H1 (cell line): ENCODE results near the gene GRIN2C. TPM values are rescaled to one million over a fixed set of nuclear protein-coding genes. Genes with fewer than 3 reads are reported as not detected.

Source experiments
- CTCF ChIA-PET: fragments of 300-600 bp; sonication (Branson Sonifier 250); formaldehyde crosslinking; loops from one replicate; lab custom pipeline; 2021; ENCODE audit not compliant: partially characterized antibody; lab: Charles Lee
- POLR2A ChIA-PET: fragments of 300-600 bp; sonication (Branson Sonifier 250); formaldehyde crosslinking; loops from one replicate; lab custom pipeline; 2021; ENCODE audit warnings: inconsistent platforms; ENCODE audit not compliant: partially characterized antibody; lab: Charles Lee
- DNase-seq, 2 experiments: peaks; one replicate each; pipeline versions ENCODE4 v3.0.0 to v3.0.0-alpha.2; 2010 to 2022; ENCODE audit warnings: low spot score in 2 of 2, low read depth in 1 of 2, mixed read lengths in 1 of 2
- FAIRE-seq: peaks from 2 replicates; lab custom pipeline; 2011; peaks lifted over from hg19 to GRCh38; lab: Jason Lieb, UNC
- H2AFZ ChIP-seq: 2 replicates; pipeline ENCODE4 v1.8.1; 2012; ENCODE audit warnings: low read length, inconsistent platforms
- H2AK5ac ChIP-seq: 2 replicates; pipeline ENCODE4 v1.6.1; 2013; ENCODE audit warnings: low read depth, low read length
- H2BK120ac ChIP-seq: replicated peaks from 2 replicates; pipeline ENCODE3; 2013; ENCODE audit warnings: low read depth, low read length, inconsistent platforms
- H2BK12ac ChIP-seq: 2 replicates; pipeline ENCODE4 v1.6.1; 2013; ENCODE audit warnings: low read depth, low read length
- H2BK15ac ChIP-seq: 2 replicates; pipeline ENCODE4 v1.6.1; 2013; ENCODE audit warnings: low read length
- H2BK20ac ChIP-seq: 2 replicates; pipeline ENCODE4 v1.6.1; 2013; ENCODE audit warnings: low read length
- H2BK5ac ChIP-seq: 2 replicates; pipeline ENCODE4 v1.6.1; 2013; ENCODE audit warnings: low read depth, low read length
- H3K14ac ChIP-seq: 2 replicates; pipeline ENCODE4 v1.6.1; 2013; ENCODE audit warnings: inconsistent platforms; ENCODE audit not compliant: insufficient read length
- H3K18ac ChIP-seq: 2 replicates; pipeline ENCODE4 v1.6.1; 2013; ENCODE audit warnings: low read length; ENCODE audit errors: extremely low read depth
- H3K23ac ChIP-seq: 2 replicates; pipeline ENCODE4 v1.6.1; 2013; ENCODE audit warnings: inconsistent platforms; ENCODE audit not compliant: insufficient read length
- H3K23me2 ChIP-seq: 2 replicates; pipeline ENCODE4 v1.6.1; 2013; ENCODE audit warnings: low read depth, low read length
- H3K27ac ChIP-seq: 2 replicates; pipeline ENCODE4 v1.6.1; 2011; ENCODE audit warnings: low read depth, low read length, inconsistent platforms
- H3K27me3 ChIP-seq, 4 experiments: replicated peaks in 1 of 4; 1 replicate in 1 of 4; 2 replicates in 3 of 4; pipeline versions ENCODE4 v1.6.1 to v1.8.1; 2011 to 2013; ENCODE audit warnings: low read length in 3 of 4, mild to moderate bottlenecking in 3 of 4, inconsistent platforms in 2 of 4, mixed read lengths in 2 of 4, moderate library complexity in 1 of 4; ENCODE audit not compliant: control insufficient read depth in 3 of 4, insufficient read depth in 3 of 4; ENCODE audit errors: extremely low read depth in 1 of 4
- H3K36me3 ChIP-seq, 4 experiments: 2 replicates each; pipeline versions ENCODE4 v1.6.1 to v1.8.1; 2011 to 2013; ENCODE audit warnings: mild to moderate bottlenecking in 4 of 4, low read length in 3 of 4, moderate library complexity in 2 of 4, control low read depth in 1 of 4, inconsistent platforms in 1 of 4; ENCODE audit not compliant: insufficient read depth in 4 of 4, control insufficient read depth in 2 of 4
- H3K4ac ChIP-seq: replicated peaks from 2 replicates; pipeline ENCODE3; 2013; ENCODE audit warnings: low read length, low read depth, mixed read lengths, inconsistent platforms; ENCODE audit not compliant: insufficient read length
- H3K4me1 ChIP-seq, 4 experiments: replicated peaks in 1 of 4; 1 replicate in 1 of 4; 2 replicates in 3 of 4; pipeline versions ENCODE4 v1.6.1 to v1.8.1; 2011 to 2013; ENCODE audit warnings: low read length in 3 of 4, inconsistent platforms in 2 of 4, mixed read lengths in 1 of 4; ENCODE audit not compliant: insufficient read depth in 4 of 4, control insufficient read depth in 3 of 4
- H3K4me2 ChIP-seq, 2 experiments: 2 replicates each; pipeline versions ENCODE4 v1.6.1 to v1.8.1; 2011 to 2013; ENCODE audit warnings: low read depth in 2 of 2, low read length in 2 of 2, control low read depth in 1 of 2, inconsistent platforms in 1 of 2, mild to moderate bottlenecking in 1 of 2; ENCODE audit not compliant: insufficient read depth in 1 of 2
- H3K4me3 ChIP-seq, 4 experiments: fragments of 200-600, 300-600 bp in 1 of 4; sonication (generic), shearing (Covaris generic), sonication (Bioruptor Twin) in 1 of 4; 2 replicates each; pipeline versions ENCODE4 v1.5.1 to v1.8.1; 2011 to 2016; ENCODE audit warnings: low read length in 4 of 4, low read depth in 3 of 4, control low read depth in 2 of 4, inconsistent platforms in 2 of 4, mild to moderate bottlenecking in 2 of 4, mixed read lengths in 1 of 4, moderate library complexity in 1 of 4; ENCODE audit not compliant: insufficient read depth in 2 of 4; ENCODE audit errors: extremely low read depth in 1 of 4
- H3K56ac ChIP-seq: replicated peaks from 2 replicates; pipeline ENCODE3; 2013; ENCODE audit warnings: low read depth, mild to moderate bottlenecking, mixed read lengths, low read length, inconsistent platforms; ENCODE audit not compliant: insufficient read length
- H3K79me1 ChIP-seq: 2 replicates; pipeline ENCODE4 v1.6.1; 2013; ENCODE audit warnings: low read depth, low read length, control low read depth
- H3K79me2 ChIP-seq, 2 experiments: 2 replicates each; pipeline versions ENCODE4 v1.6.1 to v1.8.1; 2012 to 2013; ENCODE audit warnings: low read length in 2 of 2, mild to moderate bottlenecking in 2 of 2, inconsistent platforms in 1 of 2; ENCODE audit not compliant: insufficient read depth in 2 of 2, control insufficient read depth in 1 of 2
- H3K9ac ChIP-seq, 4 experiments: replicated peaks in 1 of 4; 1 replicate in 1 of 4; 2 replicates in 3 of 4; pipeline versions ENCODE4 v1.6.1 to v1.8.1; 2011 to 2013; ENCODE audit warnings: low read depth in 3 of 4, low read length in 3 of 4, control low read depth in 2 of 4, mild to moderate bottlenecking in 2 of 4, moderate library complexity in 2 of 4, inconsistent platforms in 1 of 4; ENCODE audit errors: extremely low read depth in 1 of 4
- H3K9me3 ChIP-seq, 2 experiments: 2 replicates each; pipeline versions ENCODE4 v1.6.1 to v1.8.1; 2012 to 2013; ENCODE audit warnings: mild to moderate bottlenecking in 2 of 2, moderate library complexity in 2 of 2, control low read depth in 1 of 2, inconsistent platforms in 1 of 2, low read depth in 1 of 2, low read length in 1 of 2, mixed read lengths in 1 of 2; ENCODE audit not compliant: insufficient read depth in 2 of 2
- H4K20me1 ChIP-seq, 2 experiments: replicated peaks in 1 of 2; 2 replicates each; pipeline versions ENCODE3 to v1.8.1; 2011 to 2013; ENCODE audit warnings: inconsistent platforms in 2 of 2, low read length in 2 of 2, mild to moderate bottlenecking in 1 of 2; ENCODE audit not compliant: insufficient read depth in 2 of 2, control insufficient read depth in 1 of 2
- H4K5ac ChIP-seq: 2 replicates; pipeline ENCODE4 v1.6.1; 2013; ENCODE audit warnings: low read length, low read depth, mixed read lengths, inconsistent platforms; ENCODE audit not compliant: insufficient read length
- H4K8ac ChIP-seq: 2 replicates; pipeline ENCODE4 v1.8.0; 2013; ENCODE audit warnings: mild to moderate bottlenecking, moderate library complexity, low read length, inconsistent platforms; ENCODE audit not compliant: insufficient read depth; ENCODE audit errors: extremely low read depth
- H4K91ac ChIP-seq: replicated peaks from 2 replicates; pipeline ENCODE3; 2013; ENCODE audit warnings: low read length, mixed read lengths, inconsistent platforms; ENCODE audit not compliant: insufficient read length
- whole genome bisulfite sequencing, 2 experiments: shearing (Covaris generic) in 1 of 2; methylation state at CpG; one replicate each; pipeline versions ENCODE4 v1.1.6 to v1.1.7; 2013 to 2015; ENCODE audit warnings: low lambda C conversion rate in 2 of 2, mixed read lengths in 2 of 2, inconsistent platforms in 1 of 2, low coverage in 1 of 2, missing lambda C conversion rate in 1 of 2; ENCODE audit not compliant: insufficient replicate concordance in 2 of 2, insufficient coverage in 1 of 2, insufficient read length in 1 of 2; ENCODE audit errors: extremely low coverage in 1 of 2, missing lambda C conversion rate in 1 of 2; 5-methylcytosine and 5-hydroxymethylcytosine counted together
- polyA plus RNA-seq, 7 experiments: library from polyadenylated mRNA; depleted of rRNA in 3 of 7; stranded (reverse) in 5 of 7; unstranded in 2 of 7; fragments of >200 nt in 5 of 7; fragments of 200-250 nt in 2 of 7; gene quantifications; 1 replicate in 5 of 7; 2 replicates in 1 of 7; 4 replicates in 1 of 7; pipeline versions ENCODE4 v1.2.1 to v1.2.3, GENCODE V29; 2011 to 2013; ENCODE audit warnings: missing spikeins in 2 of 7, mixed read lengths in 2 of 7
- total RNA-seq: library from RNA; stranded (reverse); fragmentation: NEBNext Ultra II Directional; extraction: Animal tissue kit (Norgen Biotek cat#: 25700); gene quantifications from 2 replicates; pipeline ENCODE4 v1.2.1, GENCODE V29; 2021

Gene GRIN2C
- total and polyA plus RNA-seq, 2 of the 8 experiments (the other 6 are each of a cell fraction or from before 2014, with no cell fraction given) = 0.06 to 0.07 TPM

GRCh38 chr17:74881073-74881472 lies 21.4 kb upstream of the GRIN2C start:
- H2AFZ ChIP-seq = no peak overlapping the region
- 92% methylated on average over 11 of the region's 11 CpGs; no CpG with 5 or more reads in 1 of the 2 experiments for WGBS, 2 experiments
- H3K4me3 ChIP-seq = no peak overlapping the region
- POLR2A ChIA-PET = interaction anchor here (1.2 to 2.3 kb wide), 2 partner anchors 8 to 41 kb away, joined by 3 to 12 read pairs; partner anchors contain the start of gene FDXR
- no peak overlapping the region for H3K56ac ChIP-seq
- H3K23me2 ChIP-seq = no peaks in the 10 kb centered on the region
- no peak overlapping the region for H2BK15ac ChIP-seq
- H4K91ac ChIP-seq = no peak overlapping the region
- H2BK20ac ChIP-seq = no peak overlapping the region
- H3K36me3 ChIP-seq = no peaks in the 10 kb centered on the region
- H2BK12ac ChIP-seq = 0 out of 2 replicates have a peak overlapping the region, but pooled peaks have one; percentile 3
- no peaks in the 10 kb centered on the region for H4K20me1 ChIP-seq
- no peaks in the 10 kb centered on the region for H3K79me1 ChIP-seq
- CTCF ChIA-PET = interaction anchor here (0.7 to 81.0 kb wide), 9 partner anchors 9 to 143 kb away, joined by 3 to 2981 read pairs (median 5); partner anchors contain the start of genes GRIN2C, NAT9 and OTOP2
- FAIRE-seq = no peak
- H3K23ac ChIP-seq = no peak overlapping the region
- no peaks in the 10 kb centered on the region for H3K79me2 ChIP-seq
- H3K9me3 ChIP-seq = no peaks in the 10 kb centered on the region
- H3K27me3 ChIP-seq = peaks cover 0 to 2% (median 0%) of the 10 kb centered on the region in 4 experiments; a peak in 2 of 7 replicates
- no peak overlapping the region for H4K5ac ChIP-seq
- H3K9ac ChIP-seq = no peak overlapping the region
- H3K4me2 ChIP-seq = no peak overlapping the region
- H4K8ac ChIP-seq = no peak overlapping the region; the same call in 1 of the 2 replicates
- H3K4ac ChIP-seq = no peak overlapping the region
- no peak for DNase-seq
- H3K27ac ChIP-seq = no peak overlapping the region
- H2BK5ac ChIP-seq = no peak overlapping the region
- no peak overlapping the region for H3K14ac ChIP-seq
- no peak overlapping the region for H2AK5ac ChIP-seq
- H3K4me1 ChIP-seq = peaks cover 3 to 8% (median 5%) of the 10 kb centered on the region in 4 experiments; a peak in 6 of 7 replicates
- no peak overlapping the region for H3K18ac ChIP-seq
- H2BK120ac ChIP-seq = no peak overlapping the region
